Astrocyte (in vitro differentiated cells and primary cell): ENCODE measurements around the gene RTEL1. TPM values are rescaled to one million over a fixed set of nuclear protein-coding genes. Genes with fewer than 3 reads are reported as not detected.

Source experiments
- DNase-seq: peaks from one replicate; pipeline ENCODE4 v3.0.0-alpha.2; 2010; ENCODE audit warnings: low read depth
- FAIRE-seq: peaks from 2 replicates; lab custom pipeline; 2011; peaks lifted over from hg19 to GRCh38; lab: Jason Lieb, UNC
- H2AFZ ChIP-seq: 2 replicates; pipeline ENCODE4 v1.6.0; 2012; ENCODE audit warnings: low read depth, low read length, inconsistent platforms
- H3K27ac ChIP-seq: 2 replicates; pipeline ENCODE4 v1.5.1; 2011; ENCODE audit warnings: low read depth, low read length, inconsistent platforms
- H3K27me3 ChIP-seq: 2 replicates; pipeline ENCODE4 v1.6.0; 2011; ENCODE audit warnings: low read length, inconsistent platforms; ENCODE audit not compliant: insufficient read depth
- H3K36me3 ChIP-seq: 2 replicates; pipeline ENCODE4 v1.5.1; 2011; ENCODE audit warnings: low read length, inconsistent platforms; ENCODE audit not compliant: insufficient read depth
- H3K4me1 ChIP-seq: 2 replicates; pipeline ENCODE4 v1.5.1; 2011; ENCODE audit warnings: low read length, inconsistent platforms; ENCODE audit not compliant: insufficient read depth
- H3K4me2 ChIP-seq: 2 replicates; pipeline ENCODE4 v1.6.0; 2012; ENCODE audit warnings: low read length, inconsistent platforms
- H3K4me3 ChIP-seq: 2 replicates; pipeline ENCODE4 v1.5.1; 2011; ENCODE audit warnings: low read depth, mild to moderate bottlenecking, low read length, inconsistent platforms; ENCODE audit not compliant: insufficient read depth
- H3K79me2 ChIP-seq: 2 replicates; pipeline ENCODE4 v1.6.0; 2012; ENCODE audit warnings: mild to moderate bottlenecking, low read length, inconsistent platforms; ENCODE audit not compliant: insufficient read depth
- H3K9ac ChIP-seq: 2 replicates; pipeline ENCODE4 v1.6.0; 2012; ENCODE audit warnings: mild to moderate bottlenecking, low read length, inconsistent platforms
- H3K9me3 ChIP-seq: 2 replicates; pipeline ENCODE4 v1.5.1; 2012; ENCODE audit warnings: low read depth, mild to moderate bottlenecking, low read length, inconsistent platforms; ENCODE audit not compliant: insufficient read depth
- H4K20me1 ChIP-seq: 2 replicates; pipeline ENCODE4 v1.6.0; 2012; ENCODE audit warnings: low read length, inconsistent platforms; ENCODE audit not compliant: insufficient read depth
- H3K27ac Mint-ChIP-seq: one replicate; pipeline ENCODE4 v1.8.0; 2021; ENCODE audit warnings: mild to moderate bottlenecking, mixed read lengths; ENCODE audit not compliant: unreplicated experiment
- H3K27me3 Mint-ChIP-seq: one replicate; pipeline ENCODE4 v1.8.0; 2021; ENCODE audit warnings: low read depth, mixed read lengths; ENCODE audit not compliant: unreplicated experiment
- H3K36me3 Mint-ChIP-seq: one replicate; pipeline ENCODE4 v1.8.0; 2021; ENCODE audit warnings: low read depth, mixed read lengths; ENCODE audit not compliant: unreplicated experiment
- H3K4me1 Mint-ChIP-seq: one replicate; pipeline ENCODE4 v1.8.0; 2021; ENCODE audit warnings: low read depth, mixed read lengths; ENCODE audit not compliant: unreplicated experiment
- H3K4me3 Mint-ChIP-seq: one replicate; pipeline ENCODE4 v1.8.0; 2021; ENCODE audit warnings: mild to moderate bottlenecking, moderate library complexity, mixed read lengths; ENCODE audit not compliant: unreplicated experiment
- H3K9me3 Mint-ChIP-seq: one replicate; pipeline ENCODE4 v1.8.0; 2021; ENCODE audit warnings: mild to moderate bottlenecking, mixed read lengths; ENCODE audit not compliant: unreplicated experiment
- EZH2 ChIP-seq: IDR thresholded peaks from 2 replicates; pipeline ENCODE4 v1.6.1; 2012; ENCODE audit warnings: mild to moderate bottlenecking, low read length, inconsistent platforms; ENCODE audit not compliant: insufficient read depth
- total RNA-seq: library from RNA; stranded (reverse); gene quantifications from 2 replicates; pipeline ENCODE4 v1.2.1, GENCODE V29; 2021
- TF ChIP-seq, protein P1 (sequence below): IDR thresholded peaks from 2 replicates; pipeline ENCODE4 v1.5.1; 2011; ENCODE audit warnings: low read depth, mild to moderate bottlenecking, inconsistent platforms, low read length, moderate library complexity; ENCODE audit not compliant: insufficient read depth

RTEL1 gene
- total RNA-seq, 1 donor from 2014 or later = 15.5 TPM

DNA sequence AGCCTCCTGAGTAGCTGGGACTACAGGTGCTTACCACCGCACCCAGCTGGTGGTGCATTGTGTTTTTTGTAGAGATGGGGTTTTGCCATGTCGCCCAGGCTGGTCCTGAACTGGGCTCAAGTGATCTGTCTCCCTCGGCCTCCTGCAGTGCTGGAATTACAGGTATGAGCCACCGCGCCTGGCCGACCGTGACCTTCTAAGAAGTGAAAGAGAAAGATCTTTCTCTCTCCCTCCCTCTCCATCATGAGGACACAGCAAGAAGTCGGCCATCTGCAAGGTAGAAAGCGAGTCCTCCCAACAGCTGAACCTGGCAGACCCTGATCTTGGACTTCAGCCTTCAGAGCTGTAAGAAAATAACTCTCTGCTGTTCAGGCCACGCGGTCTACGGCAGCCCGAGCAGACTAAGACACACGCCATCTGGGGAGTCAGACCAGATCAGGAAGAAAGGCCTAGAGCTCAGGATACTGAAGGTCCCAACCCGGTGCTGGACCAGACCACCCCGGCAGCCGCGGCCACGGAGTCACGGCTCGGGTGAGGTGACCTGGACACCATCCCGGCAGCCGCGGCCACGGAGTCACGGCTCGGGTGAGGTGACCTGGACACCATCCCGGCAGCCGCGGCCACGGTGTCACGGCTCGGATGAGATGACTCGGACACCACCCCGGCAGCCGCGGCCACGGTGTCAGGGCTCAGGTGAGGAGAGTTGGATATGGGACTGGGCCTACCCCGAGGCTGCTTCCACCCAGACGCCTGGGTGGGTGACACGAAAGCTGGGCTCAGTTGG, 40.8 kb upstream of the RTEL1 start:
- Histone ChIP-seq H3K9ac (no peak overlapping the region), H3K4me2 (no peak overlapping the region)
- peaks cover 24% of the 10 kb centered on the region for H3K36me3 Mint-ChIP-seq

DNA sequence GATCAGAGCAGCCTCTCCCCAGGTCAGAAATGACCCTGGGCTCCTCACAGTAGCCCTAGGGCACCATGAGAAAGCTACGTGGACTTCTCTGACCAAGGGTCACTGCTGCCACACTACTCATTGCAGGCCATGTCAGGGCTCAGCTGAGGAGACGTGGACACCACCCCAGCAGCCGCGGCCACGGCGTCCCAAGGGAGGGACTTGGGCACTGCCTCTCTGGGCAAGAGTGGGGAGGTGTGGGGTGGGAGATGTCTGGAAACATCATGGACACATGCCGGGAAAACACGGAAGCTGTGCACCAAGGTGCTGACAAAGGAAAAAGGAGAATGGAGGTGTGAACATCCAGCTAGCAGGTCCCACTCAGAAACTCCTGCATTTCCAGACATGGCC, 40.2 kb upstream of the RTEL1 start:
- Mint-ChIP-seq H3K4me1 (peaks cover 1% of the 10 kb centered on the region), H3K27ac (no peak overlapping the region), H3K9me3 (no peaks in the 10 kb centered on the region), H3K4me3 (no peak overlapping the region), H3K36me3 (peaks cover 23% of the 10 kb centered on the region), H3K27me3 (no peaks in the 10 kb centered on the region)
- Histone ChIP-seq H2AFZ (no peak overlapping the region), H3K4me2 (no peak overlapping the region), H3K79me2 (peaks cover 53% of the 10 kb centered on the region), H3K9me3 (no peaks in the 10 kb centered on the region), H3K27me3 (no peaks in the 10 kb centered on the region), H3K27ac (no peak overlapping the region), H3K4me1 (no peaks in the 10 kb centered on the region), H3K4me3 (no peak overlapping the region), H4K20me1 (peaks cover 45% of the 10 kb centered on the region), H3K36me3 (no peaks in the 10 kb centered on the region), H3K9ac (no peak overlapping the region)
- DNase-seq (no peak), FAIRE-seq (no peak)
- TF ChIP-seq, protein P1, sequence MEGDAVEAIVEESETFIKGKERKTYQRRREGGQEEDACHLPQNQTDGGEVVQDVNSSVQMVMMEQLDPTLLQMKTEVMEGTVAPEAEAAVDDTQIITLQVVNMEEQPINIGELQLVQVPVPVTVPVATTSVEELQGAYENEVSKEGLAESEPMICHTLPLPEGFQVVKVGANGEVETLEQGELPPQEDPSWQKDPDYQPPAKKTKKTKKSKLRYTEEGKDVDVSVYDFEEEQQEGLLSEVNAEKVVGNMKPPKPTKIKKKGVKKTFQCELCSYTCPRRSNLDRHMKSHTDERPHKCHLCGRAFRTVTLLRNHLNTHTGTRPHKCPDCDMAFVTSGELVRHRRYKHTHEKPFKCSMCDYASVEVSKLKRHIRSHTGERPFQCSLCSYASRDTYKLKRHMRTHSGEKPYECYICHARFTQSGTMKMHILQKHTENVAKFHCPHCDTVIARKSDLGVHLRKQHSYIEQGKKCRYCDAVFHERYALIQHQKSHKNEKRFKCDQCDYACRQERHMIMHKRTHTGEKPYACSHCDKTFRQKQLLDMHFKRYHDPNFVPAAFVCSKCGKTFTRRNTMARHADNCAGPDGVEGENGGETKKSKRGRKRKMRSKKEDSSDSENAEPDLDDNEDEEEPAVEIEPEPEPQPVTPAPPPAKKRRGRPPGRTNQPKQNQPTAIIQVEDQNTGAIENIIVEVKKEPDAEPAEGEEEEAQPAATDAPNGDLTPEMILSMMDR = no peak
- no peak for TF ChIP-seq EZH2

More for the DNA sequence above, 40.8 kb upstream of the RTEL1 start:
- Mint-ChIP-seq H3K4me1 (peaks cover 5% of the 10 kb centered on the region), H3K27ac (no peak overlapping the region), H3K27me3 (no peaks in the 10 kb centered on the region), H3K9me3 (no peaks in the 10 kb centered on the region), H3K4me3 (peak overlapping the region; percentile 4)
- no peaks in the 10 kb centered on the region for H3K9me3 ChIP-seq
- H4K20me1 ChIP-seq = peaks cover 45% of the 10 kb centered on the region
- no peak for TF ChIP-seq EZH2
- TF ChIP-seq, protein P1 = no peak
- H3K36me3 ChIP-seq = no peaks in the 10 kb centered on the region
- no peak overlapping the region for H3K4me3 ChIP-seq
- DNase-seq (no peak), FAIRE-seq (no peak)
- H3K4me1 ChIP-seq = no peaks in the 10 kb centered on the region
- peaks cover 47% of the 10 kb centered on the region for H3K79me2 ChIP-seq
- H3K27ac ChIP-seq = no peak overlapping the region
- no peak overlapping the region for H2AFZ ChIP-seq
- H3K27me3 ChIP-seq = no peaks in the 10 kb centered on the region

DNA sequence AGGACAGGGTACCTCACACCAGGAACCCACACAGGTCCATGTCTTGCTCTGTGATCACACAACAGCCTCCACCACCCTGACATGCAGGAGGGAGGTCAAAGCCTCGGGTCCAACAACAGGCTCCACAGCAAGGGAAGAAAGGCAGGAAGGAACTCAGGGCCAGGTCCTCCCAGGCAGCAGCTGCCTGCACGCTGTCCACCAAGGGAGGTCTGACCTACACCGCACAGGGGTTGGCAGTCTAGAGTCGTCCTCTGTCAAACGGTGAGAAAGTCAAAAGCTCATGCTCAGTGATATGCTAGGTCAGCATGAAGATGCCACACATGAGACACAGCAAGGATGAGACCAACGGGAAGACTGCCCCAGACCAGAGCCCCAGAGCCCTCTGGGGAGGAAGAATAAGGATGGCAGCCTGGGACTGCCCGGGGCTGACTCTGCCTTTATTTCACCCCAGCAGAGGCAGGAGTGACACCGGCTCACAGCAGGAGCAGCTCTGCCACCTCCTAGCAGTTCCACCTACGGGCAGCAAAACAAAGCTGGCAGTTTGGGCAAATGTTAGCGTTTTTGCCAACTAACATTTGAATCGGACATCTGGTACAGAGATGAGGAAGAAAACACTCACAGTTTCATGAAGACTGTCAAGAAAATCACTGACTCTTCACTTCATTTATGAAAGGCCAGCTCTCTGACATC, 39.7 kb upstream of the RTEL1 start:
- no peak overlapping the region for H3K4me2 ChIP-seq
- no peak overlapping the region for H2AFZ ChIP-seq
- H3K36me3 ChIP-seq = no peaks in the 10 kb centered on the region
- H3K27ac Mint-ChIP-seq = no peak overlapping the region
- no peaks in the 10 kb centered on the region for H3K27me3 Mint-ChIP-seq
- peaks cover 44% of the 10 kb centered on the region for H4K20me1 ChIP-seq
- H3K9ac ChIP-seq = no peak overlapping the region
- DNase-seq = no peak
- H3K27me3 ChIP-seq = no peaks in the 10 kb centered on the region
- no peak overlapping the region for H3K4me3 ChIP-seq
- H3K9me3 Mint-ChIP-seq = no peaks in the 10 kb centered on the region
- no peaks in the 10 kb centered on the region for H3K4me1 ChIP-seq
- no peak for FAIRE-seq
- no peak overlapping the region for H3K4me3 Mint-ChIP-seq
- peaks cover 58% of the 10 kb centered on the region for H3K79me2 ChIP-seq
- no peak for TF ChIP-seq EZH2
- TF ChIP-seq, protein P1 = no peak
- no peaks in the 10 kb centered on the region for H3K4me1 Mint-ChIP-seq
- no peak overlapping the region for H3K27ac ChIP-seq
- no peaks in the 10 kb centered on the region for H3K9me3 ChIP-seq
- H3K36me3 Mint-ChIP-seq = peaks cover 22% of the 10 kb centered on the region
